ENCODE measurements around the gene NASP. TPM values are rescaled to one million over a fixed set of nuclear protein-coding genes. Genes with fewer than 3 reads are reported as not detected.

Gene NASP
- total RNA-seq, 1 experiment from 2014 or later = 535 TPM

GRCh38 chr1:45586769-45587168, 2.9 kb downstream of the NASP start:
- no peaks in the 10 kb centered on the region for H3K9me3 Mint-ChIP-seq
- no peak for ATAC-seq
- no peak for DNase-seq (ENCODE audit: low spot score)
- peaks cover 30% of the 10 kb centered on the region for H3K4me1 Mint-ChIP-seq
- CTCF ChIA-PET = no interaction called here
- POLR2A ChIA-PET = no interaction called here
- peak overlapping the region; percentile 53; the same call in 1 of the 2 replicates for H3K27ac Mint-ChIP-seq
- peak overlapping the region; percentile 95 for H3K4me3 Mint-ChIP-seq
- H3K36me3 Mint-ChIP-seq = peaks cover 40% of the 10 kb centered on the region
- no peak for TF ChIP-seq ZNF396 (CRISPR knock-in tag; IDR thresholded peaks at IDR 0.05; ENCODE audit: borderline replicate concordance)
- TF ChIP-seq ZNF121 (CRISPR knock-in tag; IDR thresholded peaks at IDR 0.05) = peak; percentile 87; the same call in 1 of the 2 replicates
- H3K27me3 Mint-ChIP-seq (ENCODE audit: low read depth) = peaks cover 2% of the 10 kb centered on the region; the same call in 1 of the 2 replicates

DNA sequence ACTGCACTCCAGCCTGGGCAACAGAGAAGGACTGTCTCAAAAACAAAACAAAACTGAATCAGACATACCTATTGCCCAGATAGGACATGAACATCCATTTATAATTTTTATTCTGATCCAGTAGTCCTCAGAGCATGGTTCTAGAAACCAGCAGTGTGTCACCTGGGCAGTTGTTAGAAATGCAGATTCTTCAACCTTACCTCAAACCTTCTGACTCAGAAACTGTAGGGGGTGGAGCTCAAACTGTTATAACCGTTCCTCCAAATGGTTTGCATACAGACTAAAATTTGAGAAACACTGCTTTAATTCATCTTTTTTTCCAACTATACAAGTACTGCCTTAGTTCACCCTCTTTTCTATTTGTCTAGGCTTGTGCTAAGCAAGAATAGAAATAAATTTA, 6.0 kb downstream of the NASP start:
- ATAC-seq = no peak

More for the DNA sequence above, 6.0 kb downstream of the NASP start:
- H3K4me3 Mint-ChIP-seq = no peak overlapping the region
- H3K4me1 Mint-ChIP-seq = peaks cover 30% of the 10 kb centered on the region
- no peaks in the 10 kb centered on the region for H3K9me3 Mint-ChIP-seq
- POLR2A ChIA-PET = interaction anchor here (0.7 kb wide), 1 partner anchor 90 kb away, joined by 6 read pairs; the partner anchor contains the start of gene CCDC163
- TF ChIP-seq CBFB (CRISPR knock-in tag; IDR thresholded peaks at IDR 0.05; ENCODE audit: low read depth) (no peak), TCF7 (CRISPR knock-in tag; IDR thresholded peaks at IDR 0.05; ENCODE audit: low read depth) (no peak), ZNF121 (CRISPR knock-in tag; IDR thresholded peaks at IDR 0.05) (no peak), RELA (CRISPR knock-in tag; IDR thresholded peaks at IDR 0.05; ENCODE audit: borderline replicate concordance) (no peak), E2F1 (CRISPR knock-in tag; IDR thresholded peaks at IDR 0.05) (no peak), ZNF263 (CRISPR knock-in tag; IDR thresholded peaks at IDR 0.05; ENCODE audit: low read depth) (no peak), SMAD4 (CRISPR knock-in tag; IDR thresholded peaks at IDR 0.05) (no peak), GRHL2 (CRISPR knock-in tag; IDR thresholded peaks at IDR 0.05; ENCODE audit: insufficient replicate concordance, severe bottlenecking) (no peak), TP53 (CRISPR knock-in tag; IDR thresholded peaks at IDR 0.05) (no peak), ELF4 (CRISPR knock-in tag; IDR thresholded peaks at IDR 0.05; ENCODE audit: low read depth) (no peak), SMAD3 (CRISPR knock-in tag; IDR thresholded peaks at IDR 0.05; ENCODE audit: borderline replicate concordance) (no peak), IRF2 (CRISPR knock-in tag; IDR thresholded peaks at IDR 0.05; ENCODE audit: borderline replicate concordance, low read depth) (no peak), HMGXB4 (CRISPR knock-in tag; IDR thresholded peaks at IDR 0.05) (no peak), MXD4 (CRISPR knock-in tag; IDR thresholded peaks at IDR 0.05; ENCODE audit: borderline replicate concordance) (no peak), RORB (CRISPR knock-in tag; IDR thresholded peaks at IDR 0.05) (no peak), TEAD1 (CRISPR knock-in tag; IDR thresholded peaks at IDR 0.05) (no peak)
- TF ChIP-seq, protein P1, sequence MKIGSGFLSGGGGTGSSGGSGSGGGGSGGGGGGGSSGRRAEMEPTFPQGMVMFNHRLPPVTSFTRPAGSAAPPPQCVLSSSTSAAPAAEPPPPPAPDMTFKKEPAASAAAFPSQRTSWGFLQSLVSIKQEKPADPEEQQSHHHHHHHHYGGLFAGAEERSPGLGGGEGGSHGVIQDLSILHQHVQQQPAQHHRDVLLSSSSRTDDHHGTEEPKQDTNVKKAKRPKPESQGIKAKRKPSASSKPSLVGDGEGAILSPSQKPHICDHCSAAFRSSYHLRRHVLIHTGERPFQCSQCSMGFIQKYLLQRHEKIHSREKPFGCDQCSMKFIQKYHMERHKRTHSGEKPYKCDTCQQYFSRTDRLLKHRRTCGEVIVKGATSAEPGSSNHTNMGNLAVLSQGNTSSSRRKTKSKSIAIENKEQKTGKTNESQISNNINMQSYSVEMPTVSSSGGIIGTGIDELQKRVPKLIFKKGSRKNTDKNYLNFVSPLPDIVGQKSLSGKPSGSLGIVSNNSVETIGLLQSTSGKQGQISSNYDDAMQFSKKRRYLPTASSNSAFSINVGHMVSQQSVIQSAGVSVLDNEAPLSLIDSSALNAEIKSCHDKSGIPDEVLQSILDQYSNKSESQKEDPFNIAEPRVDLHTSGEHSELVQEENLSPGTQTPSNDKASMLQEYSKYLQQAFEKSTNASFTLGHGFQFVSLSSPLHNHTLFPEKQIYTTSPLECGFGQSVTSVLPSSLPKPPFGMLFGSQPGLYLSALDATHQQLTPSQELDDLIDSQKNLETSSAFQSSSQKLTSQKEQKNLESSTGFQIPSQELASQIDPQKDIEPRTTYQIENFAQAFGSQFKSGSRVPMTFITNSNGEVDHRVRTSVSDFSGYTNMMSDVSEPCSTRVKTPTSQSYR (CRISPR knock-in tag; IDR thresholded peaks at IDR 0.05) = no peak
- TF ChIP-seq, protein P2, sequence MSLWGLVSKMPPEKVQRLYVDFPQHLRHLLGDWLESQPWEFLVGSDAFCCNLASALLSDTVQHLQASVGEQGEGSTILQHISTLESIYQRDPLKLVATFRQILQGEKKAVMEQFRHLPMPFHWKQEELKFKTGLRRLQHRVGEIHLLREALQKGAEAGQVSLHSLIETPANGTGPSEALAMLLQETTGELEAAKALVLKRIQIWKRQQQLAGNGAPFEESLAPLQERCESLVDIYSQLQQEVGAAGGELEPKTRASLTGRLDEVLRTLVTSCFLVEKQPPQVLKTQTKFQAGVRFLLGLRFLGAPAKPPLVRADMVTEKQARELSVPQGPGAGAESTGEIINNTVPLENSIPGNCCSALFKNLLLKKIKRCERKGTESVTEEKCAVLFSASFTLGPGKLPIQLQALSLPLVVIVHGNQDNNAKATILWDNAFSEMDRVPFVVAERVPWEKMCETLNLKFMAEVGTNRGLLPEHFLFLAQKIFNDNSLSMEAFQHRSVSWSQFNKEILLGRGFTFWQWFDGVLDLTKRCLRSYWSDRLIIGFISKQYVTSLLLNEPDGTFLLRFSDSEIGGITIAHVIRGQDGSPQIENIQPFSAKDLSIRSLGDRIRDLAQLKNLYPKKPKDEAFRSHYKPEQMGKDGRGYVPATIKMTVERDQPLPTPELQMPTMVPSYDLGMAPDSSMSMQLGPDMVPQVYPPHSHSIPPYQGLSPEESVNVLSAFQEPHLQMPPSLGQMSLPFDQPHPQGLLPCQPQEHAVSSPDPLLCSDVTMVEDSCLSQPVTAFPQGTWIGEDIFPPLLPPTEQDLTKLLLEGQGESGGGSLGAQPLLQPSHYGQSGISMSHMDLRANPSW (CRISPR knock-in tag; conservative IDR thresholded peaks at IDR 0.05; ENCODE audit: low read depth) = no peak
- TF ChIP-seq, protein P3, sequence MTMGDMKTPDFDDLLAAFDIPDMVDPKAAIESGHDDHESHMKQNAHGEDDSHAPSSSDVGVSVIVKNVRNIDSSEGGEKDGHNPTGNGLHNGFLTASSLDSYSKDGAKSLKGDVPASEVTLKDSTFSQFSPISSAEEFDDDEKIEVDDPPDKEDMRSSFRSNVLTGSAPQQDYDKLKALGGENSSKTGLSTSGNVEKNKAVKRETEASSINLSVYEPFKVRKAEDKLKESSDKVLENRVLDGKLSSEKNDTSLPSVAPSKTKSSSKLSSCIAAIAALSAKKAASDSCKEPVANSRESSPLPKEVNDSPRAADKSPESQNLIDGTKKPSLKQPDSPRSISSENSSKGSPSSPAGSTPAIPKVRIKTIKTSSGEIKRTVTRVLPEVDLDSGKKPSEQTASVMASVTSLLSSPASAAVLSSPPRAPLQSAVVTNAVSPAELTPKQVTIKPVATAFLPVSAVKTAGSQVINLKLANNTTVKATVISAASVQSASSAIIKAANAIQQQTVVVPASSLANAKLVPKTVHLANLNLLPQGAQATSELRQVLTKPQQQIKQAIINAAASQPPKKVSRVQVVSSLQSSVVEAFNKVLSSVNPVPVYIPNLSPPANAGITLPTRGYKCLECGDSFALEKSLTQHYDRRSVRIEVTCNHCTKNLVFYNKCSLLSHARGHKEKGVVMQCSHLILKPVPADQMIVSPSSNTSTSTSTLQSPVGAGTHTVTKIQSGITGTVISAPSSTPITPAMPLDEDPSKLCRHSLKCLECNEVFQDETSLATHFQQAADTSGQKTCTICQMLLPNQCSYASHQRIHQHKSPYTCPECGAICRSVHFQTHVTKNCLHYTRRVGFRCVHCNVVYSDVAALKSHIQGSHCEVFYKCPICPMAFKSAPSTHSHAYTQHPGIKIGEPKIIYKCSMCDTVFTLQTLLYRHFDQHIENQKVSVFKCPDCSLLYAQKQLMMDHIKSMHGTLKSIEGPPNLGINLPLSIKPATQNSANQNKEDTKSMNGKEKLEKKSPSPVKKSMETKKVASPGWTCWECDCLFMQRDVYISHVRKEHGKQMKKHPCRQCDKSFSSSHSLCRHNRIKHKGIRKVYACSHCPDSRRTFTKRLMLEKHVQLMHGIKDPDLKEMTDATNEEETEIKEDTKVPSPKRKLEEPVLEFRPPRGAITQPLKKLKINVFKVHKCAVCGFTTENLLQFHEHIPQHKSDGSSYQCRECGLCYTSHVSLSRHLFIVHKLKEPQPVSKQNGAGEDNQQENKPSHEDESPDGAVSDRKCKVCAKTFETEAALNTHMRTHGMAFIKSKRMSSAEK (CRISPR knock-in tag; IDR thresholded peaks at IDR 0.05; ENCODE audit: borderline replicate concordance) = no peak
- TF ChIP-seq, protein P4, sequence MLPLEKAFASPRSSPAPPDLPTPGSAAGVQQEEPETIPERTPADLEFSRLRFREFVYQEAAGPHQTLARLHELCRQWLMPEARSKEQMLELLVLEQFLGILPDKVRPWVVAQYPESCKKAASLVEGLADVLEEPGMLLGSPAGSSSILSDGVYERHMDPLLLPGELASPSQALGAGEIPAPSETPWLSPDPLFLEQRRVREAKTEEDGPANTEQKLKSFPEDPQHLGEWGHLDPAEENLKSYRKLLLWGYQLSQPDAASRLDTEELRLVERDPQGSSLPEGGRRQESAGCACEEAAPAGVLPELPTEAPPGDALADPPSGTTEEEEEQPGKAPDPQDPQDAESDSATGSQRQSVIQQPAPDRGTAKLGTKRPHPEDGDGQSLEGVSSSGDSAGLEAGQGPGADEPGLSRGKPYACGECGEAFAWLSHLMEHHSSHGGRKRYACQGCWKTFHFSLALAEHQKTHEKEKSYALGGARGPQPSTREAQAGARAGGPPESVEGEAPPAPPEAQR (CRISPR knock-in tag; IDR thresholded peaks at IDR 0.05) = no peak
- H3K27me3 Mint-ChIP-seq (ENCODE audit: low read depth) = peaks cover under 1% of the 10 kb centered on the region; the same call in 1 of the 2 replicates
- H3K27ac Mint-ChIP-seq = no peak overlapping the region
- CTCF ChIA-PET = no interaction called here
- no peak for DNase-seq (ENCODE audit: low spot score)
- H3K36me3 Mint-ChIP-seq = peaks cover 66% of the 10 kb centered on the region

Measured in WTC11 (cell line).